Astrocyte of the cerebellum (primary cell): Measurements from ENCODE around the gene DIAPH3.
"Not testable (repeated sequence)": the region's sequence is repeated elsewhere in the genome, so short reads cannot be mapped to it uniquely, and the experiment has no call there.

Experiments
- DNase-seq: peaks from one replicate; pipeline ENCODE4 v3.0.0-alpha.2; 2011; ENCODE audit warnings: low read depth
- H3K4me3 ChIP-seq: 2 replicates; pipeline ENCODE4 v1.5.1; 2011; ENCODE audit warnings: mild to moderate bottlenecking, low read depth, low read length, moderate library complexity
- CTCF ChIP-seq: IDR thresholded peaks from 2 replicates; pipeline ENCODE4 v1.5.1; 2012; ENCODE audit warnings: low read length, low read depth, moderate library complexity, mild to moderate bottlenecking; ENCODE audit errors: missing control alignments
- in situ Hi-C: cut with HindIII; loops from 2 replicates; pipeline ENCODE4 v1.10.0; 2017; ENCODE audit warnings: low sequenced_read_pairs

Gene DIAPH3

DNA sequence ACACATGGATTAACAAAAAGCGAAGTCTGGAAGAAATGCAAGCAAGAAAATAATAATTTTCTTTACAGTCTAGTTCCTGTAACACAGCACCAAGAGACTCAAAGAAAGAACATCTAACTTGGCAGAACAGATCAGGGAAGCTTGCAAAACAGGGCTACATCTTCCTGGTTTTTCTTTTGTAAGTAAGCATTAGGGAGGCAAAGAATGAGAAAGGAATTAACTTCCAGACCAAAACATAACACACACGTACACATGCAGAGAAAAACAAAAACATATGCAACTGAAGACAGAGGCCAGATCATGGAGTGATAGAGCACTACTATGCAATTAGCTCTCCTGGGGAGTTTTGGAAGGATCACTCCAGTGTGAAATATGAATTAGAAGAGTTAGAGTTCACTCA is 120.5 kb downstream of the DIAPH3 start:
- no peak for TF ChIP-seq CTCF
- in situ Hi-C loops: no loop called here
- DNase-seq: peak; percentile 1
- H3K4me3 ChIP-seq: no peak overlapping the region

- in situ Hi-C loops, DNase-seq, H3K4me3 ChIP-seq: not testable (repeated sequence)
Measured at GRCh38 chr13:60040668-60041067, 123.1 kb downstream of the DIAPH3 start.

DNA sequence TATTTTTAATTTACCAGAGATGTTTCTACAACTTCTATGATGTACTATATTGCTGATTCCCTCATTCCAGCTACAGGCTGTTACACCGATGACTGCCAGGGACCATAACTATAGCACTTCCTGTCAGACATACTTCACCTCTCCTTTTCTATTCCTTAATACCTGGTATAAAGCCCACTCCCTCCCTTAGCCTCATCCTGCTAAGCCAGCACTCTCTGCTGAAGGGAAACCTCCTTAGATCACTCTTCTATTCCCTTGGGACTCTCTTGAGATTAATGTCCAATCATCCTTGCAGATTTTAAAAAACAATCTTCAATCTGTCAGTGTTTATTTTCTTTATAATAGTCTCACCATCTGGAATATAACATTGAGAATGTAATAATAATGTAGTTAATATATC is 127.9 kb downstream of the DIAPH3 start:
- no peak overlapping the region for H3K4me3 ChIP-seq
- no peak for DNase-seq
- in situ Hi-C loops: no loop called here
- TF ChIP-seq CTCF: no peak

DNA sequence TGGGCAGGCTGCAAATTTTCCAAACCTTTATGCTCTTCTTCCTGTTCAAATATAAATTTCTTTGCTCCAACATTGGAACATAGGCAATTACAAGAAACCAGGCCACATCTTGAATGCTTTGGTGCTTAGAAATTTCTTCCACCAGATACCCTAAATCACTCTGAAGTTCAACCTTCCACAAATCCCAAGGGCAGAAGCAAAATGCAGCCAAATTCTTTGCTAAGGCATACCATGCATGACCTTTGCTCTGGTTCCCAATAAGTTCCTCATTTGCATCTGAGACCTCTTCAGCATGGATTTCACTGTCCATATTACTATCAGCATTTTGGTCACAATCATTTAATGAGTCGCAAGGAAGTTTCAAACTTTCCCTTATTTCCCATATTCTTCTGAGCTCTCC is 130.9 kb downstream of the DIAPH3 start:
- in situ Hi-C loops: no loop called here
- no peak for TF ChIP-seq CTCF
- H3K4me3 ChIP-seq: no peak overlapping the region
- no peak for DNase-seq

DNA sequence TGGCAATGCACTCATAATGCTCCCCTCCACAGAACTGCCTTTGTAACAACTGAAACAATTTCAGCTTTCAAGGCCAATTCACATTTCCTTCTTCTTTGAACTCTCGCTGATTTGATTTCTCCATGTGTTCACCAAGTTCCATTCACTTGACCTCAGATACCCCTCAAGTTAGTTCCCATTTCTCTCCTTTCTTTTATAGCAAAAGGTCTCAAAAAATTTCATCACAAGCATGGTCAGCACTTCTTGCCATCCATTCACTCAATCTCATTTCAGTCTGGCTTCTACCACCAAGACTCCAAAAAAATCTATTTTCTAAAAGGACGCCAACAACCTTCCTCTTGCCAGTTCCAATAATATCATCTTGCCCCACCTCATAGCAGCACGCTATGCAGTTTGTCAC is 135.7 kb downstream of the DIAPH3 start:
- no peak overlapping the region for H3K4me3 ChIP-seq
- no peak for DNase-seq
- in situ Hi-C loops: no loop called here
- TF ChIP-seq CTCF: no peak

- no peak overlapping the region for H3K4me3 ChIP-seq
- no peak for TF ChIP-seq CTCF
- in situ Hi-C loops: no loop called here
- DNase-seq: no peak
Measured at GRCh38 chr13:60026286-60026685, 137.4 kb downstream of the DIAPH3 start.

GRCh38 chr13:60020288-60020687 is 143.4 kb downstream of the DIAPH3 start:
- no peak for DNase-seq
- H3K4me3 ChIP-seq: no peak overlapping the region
- in situ Hi-C loops: no loop called here
- no peak for TF ChIP-seq CTCF
